Subcutaneous preadipocyte (primary cell): ENCODE results near the gene MTMR10. TPM values are rescaled to one million over a fixed set of nuclear protein-coding genes. Genes with fewer than 3 reads are reported as not detected.

Source experiments
- small RNA-seq: library from RNA; depleted of rRNA; stranded (forward); fragments of <200 nt; gene quantifications from one replicate; pipeline ENCODE3, GENCODE V24; 2012
- total RNA-seq: library from RNA; depleted of rRNA; stranded (reverse); fragments of >200 nt; gene quantifications from 2 replicates; pipeline ENCODE4 v1.2.3, GENCODE V29; 2012

MTMR10 gene
- 14.0 and 16.8 TPM in 2 replicates for total RNA-seq

GRCh38 chr15:30991255-30992235 is at the start of gene MTMR10:
Gene MTMR10, minus strand, starts transcription at chr15:30991628. Its CDS starts 122 bp downstream, at chr15:30991506.

GRCh38 chr15:30903497-30904187 is 87.8 kb downstream of the MTMR10 start, which contains the start of gene FAN1:
Gene FAN1, plus strand, starts transcription at chr15:30903915. Its CDS starts 749 bp downstream, at chr15:30904664.

Small RNAs within 50 kb of the gene (small RNA-seq; reads per million reads assigned to genes)
- not detected for gene RNU6-466P

Other genes with a start within 250 kb of the MTMR10 start
- 11.0 and 13.5 TPM in 2 replicates for gene FAN1, start 87.7 kb downstream of the MTMR10 start, total RNA-seq
- under 0.01 TPM in 1 of 2 replicates, not detected in the other for gene TRPM1, start 110.1 kb upstream of the MTMR10 start, total RNA-seq